GM23338 (cell line): Measurements from ENCODE around the gene MIDN. TPM values are rescaled to one million over a fixed set of nuclear protein-coding genes. Genes with fewer than 3 reads are reported as not detected.

Experiments used
- CTCF ChIP-seq, 2 experiments: fragments of 200-600 bp in 1 of 2; sonication (generic) in 1 of 2; conservative IDR thresholded peaks; 2 replicates each; pipeline versions ENCODE4 v1.5.1 to v1.6.1; 2016 to 2017; ENCODE audit warnings: antibody characterized with exemption in 2 of 2, low read depth in 2 of 2, mild to moderate bottlenecking in 2 of 2, moderate library complexity in 1 of 2
- ETS1 ChIP-seq: IDR thresholded peaks from 2 replicates; pipeline ENCODE4 v1.6.1; 2016; ENCODE audit warnings: antibody characterized with exemption
- NANOG ChIP-seq: IDR thresholded peaks from 2 replicates; pipeline ENCODE4 v1.6.1; 2016; ENCODE audit warnings: antibody characterized with exemption, borderline replicate concordance
- polyA plus RNA-seq: library from polyadenylated mRNA; unstranded; fragments of >200 nt; fragmentation: Nextera tagmentation; extraction: Ambion mirVana; gene quantifications from 2 replicates; pipeline ENCODE4 v1.2.1, GENCODE V29; 2016
- total RNA-seq: library from RNA; depleted of rRNA; stranded (reverse); fragments of >200 nt; shearing (Covaris generic); gene quantifications from 2 replicates; pipeline ENCODE4 v1.2.3, GENCODE V29; 2014
- TF ChIP-seq, protein P1 (sequence below): fragments of 250-450 bp; sonication (Bioruptor Pico); IDR thresholded peaks from 2 replicates; pipeline ENCODE4 v1.5.0; 2020; ENCODE audit warnings: mild to moderate bottlenecking, moderate library complexity

The MIDN gene
- total and polyA plus RNA-seq, 2 experiments from 2014 or later, result 28.6 to 113 TPM

- TF ChIP-seq, protein P1, sequence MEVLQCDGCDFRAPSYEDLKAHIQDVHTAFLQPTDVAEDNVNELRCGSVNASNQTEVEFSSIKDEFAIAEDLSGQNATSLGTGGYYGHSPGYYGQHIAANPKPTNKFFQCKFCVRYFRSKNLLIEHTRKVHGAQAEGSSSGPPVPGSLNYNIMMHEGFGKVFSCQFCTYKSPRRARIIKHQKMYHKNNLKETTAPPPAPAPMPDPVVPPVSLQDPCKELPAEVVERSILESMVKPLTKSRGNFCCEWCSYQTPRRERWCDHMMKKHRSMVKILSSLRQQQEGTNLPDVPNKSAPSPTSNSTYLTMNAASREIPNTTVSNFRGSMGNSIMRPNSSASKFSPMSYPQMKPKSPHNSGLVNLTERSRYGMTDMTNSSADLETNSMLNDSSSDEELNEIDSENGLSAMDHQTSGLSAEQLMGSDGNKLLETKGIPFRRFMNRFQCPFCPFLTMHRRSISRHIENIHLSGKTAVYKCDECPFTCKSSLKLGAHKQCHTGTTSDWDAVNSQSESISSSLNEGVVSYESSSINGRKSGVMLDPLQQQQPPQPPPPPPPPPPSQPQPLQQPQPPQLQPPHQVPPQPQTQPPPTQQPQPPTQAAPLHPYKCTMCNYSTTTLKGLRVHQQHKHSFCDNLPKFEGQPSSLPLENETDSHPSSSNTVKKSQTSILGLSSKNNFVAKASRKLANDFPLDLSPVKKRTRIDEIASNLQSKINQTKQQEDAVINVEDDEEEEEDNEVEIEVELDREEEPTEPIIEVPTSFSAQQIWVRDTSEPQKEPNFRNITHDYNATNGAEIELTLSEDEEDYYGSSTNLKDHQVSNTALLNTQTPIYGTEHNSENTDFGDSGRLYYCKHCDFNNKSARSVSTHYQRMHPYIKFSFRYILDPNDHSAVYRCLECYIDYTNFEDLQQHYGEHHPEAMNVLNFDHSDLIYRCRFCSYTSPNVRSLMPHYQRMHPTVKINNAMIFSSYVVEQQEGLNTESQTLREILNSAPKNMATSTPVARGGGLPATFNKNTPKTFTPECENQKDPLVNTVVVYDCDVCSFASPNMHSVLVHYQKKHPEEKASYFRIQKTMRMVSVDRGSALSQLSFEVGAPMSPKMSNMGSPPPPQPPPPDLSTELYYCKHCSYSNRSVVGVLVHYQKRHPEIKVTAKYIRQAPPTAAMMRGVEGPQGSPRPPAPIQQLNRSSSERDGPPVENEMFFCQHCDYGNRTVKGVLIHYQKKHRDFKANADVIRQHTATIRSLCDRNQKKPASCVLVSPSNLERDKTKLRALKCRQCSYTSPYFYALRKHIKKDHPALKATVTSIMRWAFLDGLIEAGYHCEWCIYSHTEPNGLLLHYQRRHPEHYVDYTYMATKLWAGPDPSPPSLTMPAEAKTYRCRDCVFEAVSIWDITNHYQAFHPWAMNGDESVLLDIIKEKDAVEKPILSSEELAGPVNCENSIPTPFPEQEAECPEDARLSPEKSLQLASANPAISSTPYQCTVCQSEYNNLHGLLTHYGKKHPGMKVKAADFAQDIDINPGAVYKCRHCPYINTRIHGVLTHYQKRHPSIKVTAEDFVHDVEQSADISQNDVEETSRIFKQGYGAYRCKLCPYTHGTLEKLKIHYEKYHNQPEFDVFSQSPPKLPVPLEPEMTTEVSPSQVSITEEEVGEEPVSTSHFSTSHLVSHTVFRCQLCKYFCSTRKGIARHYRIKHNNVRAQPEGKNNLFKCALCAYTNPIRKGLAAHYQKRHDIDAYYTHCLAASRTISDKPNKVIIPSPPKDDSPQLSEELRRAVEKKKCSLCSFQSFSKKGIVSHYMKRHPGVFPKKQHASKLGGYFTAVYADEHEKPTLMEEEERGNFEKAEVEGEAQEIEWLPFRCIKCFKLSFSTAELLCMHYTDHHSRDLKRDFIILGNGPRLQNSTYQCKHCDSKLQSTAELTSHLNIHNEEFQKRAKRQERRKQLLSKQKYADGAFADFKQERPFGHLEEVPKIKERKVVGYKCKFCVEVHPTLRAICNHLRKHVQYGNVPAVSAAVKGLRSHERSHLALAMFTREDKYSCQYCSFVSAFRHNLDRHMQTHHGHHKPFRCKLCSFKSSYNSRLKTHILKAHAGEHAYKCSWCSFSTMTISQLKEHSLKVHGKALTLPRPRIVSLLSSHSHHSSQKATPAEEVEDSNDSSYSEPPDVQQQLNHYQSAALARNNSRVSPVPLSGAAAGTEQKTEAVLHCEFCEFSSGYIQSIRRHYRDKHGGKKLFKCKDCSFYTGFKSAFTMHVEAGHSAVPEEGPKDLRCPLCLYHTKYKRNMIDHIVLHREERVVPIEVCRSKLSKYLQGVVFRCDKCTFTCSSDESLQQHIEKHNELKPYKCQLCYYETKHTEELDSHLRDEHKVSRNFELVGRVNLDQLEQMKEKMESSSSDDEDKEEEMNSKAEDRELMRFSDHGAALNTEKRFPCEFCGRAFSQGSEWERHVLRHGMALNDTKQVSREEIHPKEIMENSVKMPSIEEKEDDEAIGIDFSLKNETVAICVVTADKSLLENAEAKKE (CRISPR knock-in tag), result no peak
- TF ChIP-seq CTCF (conservative IDR thresholded peaks at IDR 0.05; ENCODE audit: low read depth in 2 of 2), result no peak
- no peak for TF ChIP-seq ETS1
- TF ChIP-seq NANOG, result no peak
These were observed 34.3 kb downstream of the MIDN start (continued) for GRCh38 chr19:1282588-1283206.
